Esophagus (tissue), 2 donors: ENCODE data around the gene MYH8. TPM values are rescaled to one million over a fixed set of nuclear protein-coding genes. Genes with fewer than 3 reads are reported as not detected.

Source experiments
- H3K27ac ChIP-seq, 2 donors: one replicate each; pipeline ENCODE4 v1.5.1; 2013; ENCODE audit warnings: low read depth in 2 of 2, mild to moderate bottlenecking in 2 of 2, inconsistent platforms in 1 of 2, low read length in 1 of 2, moderate library complexity in 1 of 2
- H3K27me3 ChIP-seq, 2 donors: one replicate each; pipeline ENCODE4 v1.6.1; 2013; ENCODE audit warnings: low read length in 2 of 2, control low read depth in 1 of 2, mild to moderate bottlenecking in 1 of 2; ENCODE audit not compliant: insufficient read depth in 2 of 2, control insufficient read depth in 1 of 2
- H3K36me3 ChIP-seq, 2 donors: one replicate each; pipeline ENCODE4 v1.6.1; 2013; ENCODE audit warnings: low read length in 1 of 2; ENCODE audit not compliant: control insufficient read depth in 2 of 2, insufficient read depth in 2 of 2
- H3K4me1 ChIP-seq, 2 donors: one replicate each; pipeline ENCODE4 v1.6.1; 2013; ENCODE audit warnings: low read length in 1 of 2; ENCODE audit not compliant: control insufficient read depth in 2 of 2, insufficient read depth in 2 of 2
- H3K4me3 ChIP-seq, 2 donors: one replicate each; pipeline ENCODE4 v1.5.1; 2013; ENCODE audit warnings: low read length in 2 of 2, mild to moderate bottlenecking in 2 of 2, low read depth in 1 of 2, moderate library complexity in 1 of 2
- H3K9me3 ChIP-seq, 2 donors: one replicate each; pipeline ENCODE4 v1.6.1; 2013; ENCODE audit warnings: mild to moderate bottlenecking in 2 of 2, low read depth in 1 of 2, low read length in 1 of 2, moderate library complexity in 1 of 2; ENCODE audit not compliant: control insufficient read depth in 2 of 2, insufficient read depth in 1 of 2
- WGBS, 2 donors: extraction: QIAGEN DNeasy Blood & Tissue Kit; methylation state at CpG; one replicate each; pipeline ENCODE4 v1.1.7; 2013; 5-methylcytosine and 5-hydroxymethylcytosine counted together
- polyA plus RNA-seq, 2 donors: library from polyadenylated mRNA; stranded (reverse); fragments of 200-250 nt; gene quantifications; one replicate each; pipeline ENCODE4 v1.2.3, GENCODE V29; 2013
- donor health status: healthy with polysubstance abuse.
- donor health status: Bipolar disorder and iron deficiency.

Gene MYH8
- not detected for polyA plus RNA-seq

DNA sequence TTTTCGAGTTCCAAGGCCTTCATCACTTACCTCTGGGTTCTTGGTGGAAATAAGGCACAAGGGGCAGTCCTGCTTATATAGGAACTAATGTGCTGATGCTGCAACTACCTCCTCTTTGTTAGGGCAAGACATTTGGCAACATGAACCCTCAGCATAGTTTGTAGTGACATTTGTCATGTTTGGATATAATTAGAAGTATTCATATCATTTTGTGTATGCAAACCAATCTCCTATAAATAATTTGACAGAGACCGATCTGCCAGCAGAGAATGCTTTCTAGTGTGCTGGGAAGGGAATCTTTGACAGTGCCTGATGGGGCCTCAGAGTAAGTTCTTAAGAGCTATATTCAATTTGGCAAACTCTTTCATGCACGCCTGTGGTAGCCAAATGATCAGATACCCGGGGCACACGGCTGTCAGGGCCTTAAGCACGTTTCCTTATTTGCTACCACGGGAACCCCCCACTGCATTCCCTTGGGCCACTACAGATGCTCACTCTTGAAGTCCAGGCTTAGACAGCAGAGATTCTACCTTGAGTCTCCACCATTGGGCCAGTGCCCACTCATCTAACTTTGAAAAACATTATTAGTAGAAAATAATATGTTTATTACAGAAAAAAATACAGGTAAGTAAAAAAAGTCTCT is at the start of gene MYH8:
TSS of gene MYH8 (minus strand) at position 51 of the 643 bp plus-strand sequence. CDS start 1,723 bp downstream, outside the sequence.
- Histone ChIP-seq H3K4me3 (peak within 1 kb of the TSS in 1 of 2 donors; percentile 11), H3K4me1 (no peaks in the 10 kb centered on the region), H3K9me3 (no peaks in the 10 kb centered on the region), H3K36me3 (no peaks in the 10 kb centered on the region), H3K27me3 (no peaks in the 10 kb centered on the region), H3K27ac (no peak within 1 kb of the TSS)
- 74 to 77% methylated on average over 7 of the region's 7 CpGs for WGBS, 2 donors

- H3K27ac ChIP-seq: no peak within 1 kb of the TSS
These were observed 47.7 kb upstream of the MYH8 start, which contains the start of gene MYH4 for GRCh38 chr17:10469459-10469858. Gene MYH4 (minus strand): TSS chr17:10469559. CDS start chr17:10466745, 2,814 bp downstream.

GRCh38 chr17:10463402-10463801 is 41.7 kb upstream of the MYH8 start:
- no peak overlapping the region for H3K27ac ChIP-seq
- 73 to 79% methylated on average over 4 of the region's 4 CpGs for WGBS, 2 donors
- no peaks in the 10 kb centered on the region for H3K36me3 ChIP-seq
- no peaks in the 10 kb centered on the region for H3K27me3 ChIP-seq
- no peak overlapping the region for H3K4me3 ChIP-seq
- no peaks in the 10 kb centered on the region for H3K4me1 ChIP-seq
- H3K9me3 ChIP-seq: no peaks in the 10 kb centered on the region

More at GRCh38 chr17:10469459-10469858, 47.7 kb upstream of the MYH8 start, which contains the start of gene MYH4:
- Histone ChIP-seq H3K4me1 (no peaks in the 10 kb centered on the region), H3K36me3 (no peaks in the 10 kb centered on the region), H3K4me3 (no peak within 1 kb of the TSS), H3K9me3 (no peaks in the 10 kb centered on the region), H3K27me3 (no peaks in the 10 kb centered on the region)
- 56 to 61% methylated on average over 1 of the region's 1 CpG for whole genome bisulfite sequencing, 2 donors

DNA sequence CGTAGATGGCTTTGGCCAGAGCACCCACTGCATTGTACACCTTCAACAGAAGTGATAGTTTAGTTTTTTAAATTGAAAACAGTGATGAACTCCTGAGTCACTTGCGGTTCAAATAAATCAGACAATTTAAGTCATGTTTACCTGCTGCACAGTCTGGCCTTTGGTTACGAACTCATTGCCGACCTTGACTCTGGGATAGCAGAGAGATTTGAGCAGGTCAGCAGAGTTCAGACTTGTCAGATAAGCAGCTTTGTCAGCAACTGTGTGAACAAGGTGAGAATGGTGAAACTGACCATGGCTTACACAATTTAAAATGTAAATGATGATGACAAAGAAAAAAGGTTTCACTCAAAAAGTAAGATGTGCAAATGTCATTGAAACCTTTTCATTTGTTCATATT is 38.3 kb upstream of the MYH8 start:
- Histone ChIP-seq H3K27ac (no peak overlapping the region), H3K27me3 (no peaks in the 10 kb centered on the region), H3K4me3 (no peak overlapping the region), H3K4me1 (no peaks in the 10 kb centered on the region), H3K36me3 (no peaks in the 10 kb centered on the region), H3K9me3 (no peaks in the 10 kb centered on the region)
- 55 to 60% methylated on average over 4 of the region's 4 CpGs for WGBS, 2 donors

- WGBS, 2 donors: 38 to 42% methylated on average over 3 of the region's 3 CpGs
- H3K36me3 ChIP-seq: no peaks in the 10 kb centered on the region
These were observed 37.0 kb upstream of the MYH8 start for GRCh38 chr17:10458701-10459100.

DNA sequence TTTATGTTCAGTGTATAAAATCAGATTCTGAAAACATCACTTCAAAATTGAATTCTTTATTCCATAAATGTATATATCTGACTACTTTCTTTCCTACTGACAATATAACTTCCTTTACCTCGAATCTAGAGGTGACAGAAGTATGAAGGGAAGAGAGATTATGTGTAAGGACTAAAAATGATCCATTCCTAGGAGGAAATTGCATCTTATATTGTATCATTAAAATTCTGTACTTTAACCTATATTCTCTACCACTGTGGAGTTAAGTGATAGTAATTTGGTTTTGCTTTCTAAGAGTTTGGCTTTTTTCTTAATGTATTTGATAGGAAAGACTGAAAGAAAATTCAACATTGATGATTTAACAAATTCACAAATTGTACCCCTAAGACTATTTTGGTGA is 36.2 kb upstream of the MYH8 start:
- Histone ChIP-seq H3K27ac (no peak overlapping the region), H3K4me1 (no peaks in the 10 kb centered on the region), H3K36me3 (no peaks in the 10 kb centered on the region), H3K9me3 (no peaks in the 10 kb centered on the region), H3K27me3 (no peaks in the 10 kb centered on the region), H3K4me3 (no peak overlapping the region)
- 10 to 17% methylated on average over 1 of the region's 1 CpG for WGBS, 2 donors

More at GRCh38 chr17:10458701-10459100, 37.0 kb upstream of the MYH8 start:
- no peaks in the 10 kb centered on the region for H3K27me3 ChIP-seq
- H3K4me1 ChIP-seq: no peaks in the 10 kb centered on the region
- H3K27ac ChIP-seq: no peak overlapping the region
- no peaks in the 10 kb centered on the region for H3K9me3 ChIP-seq
- H3K4me3 ChIP-seq: no peak overlapping the region

GRCh38 chr17:10447026-10447931 is 25.5 kb upstream of the MYH8 start:
- Histone ChIP-seq H3K9me3 (no peaks in the 10 kb centered on the region), H3K36me3 (no peaks in the 10 kb centered on the region), H3K27ac (no peak overlapping the region), H3K4me3 (no peak overlapping the region), H3K27me3 (no peaks in the 10 kb centered on the region), H3K4me1 (no peaks in the 10 kb centered on the region)
- 60 to 68% methylated on average over 7 of the region's 7 CpGs for WGBS, 2 donors

GRCh38 chr17:10439816-10440215 is 18.1 kb upstream of the MYH8 start:
- Histone ChIP-seq H3K4me1 (no peaks in the 10 kb centered on the region), H3K4me3 (no peak overlapping the region), H3K9me3 (no peaks in the 10 kb centered on the region), H3K36me3 (no peaks in the 10 kb centered on the region), H3K27me3 (no peaks in the 10 kb centered on the region), H3K27ac (no peak overlapping the region)
- 49 to 75% methylated on average over 1 of the region's 1 CpG for WGBS, 2 donors

DNA sequence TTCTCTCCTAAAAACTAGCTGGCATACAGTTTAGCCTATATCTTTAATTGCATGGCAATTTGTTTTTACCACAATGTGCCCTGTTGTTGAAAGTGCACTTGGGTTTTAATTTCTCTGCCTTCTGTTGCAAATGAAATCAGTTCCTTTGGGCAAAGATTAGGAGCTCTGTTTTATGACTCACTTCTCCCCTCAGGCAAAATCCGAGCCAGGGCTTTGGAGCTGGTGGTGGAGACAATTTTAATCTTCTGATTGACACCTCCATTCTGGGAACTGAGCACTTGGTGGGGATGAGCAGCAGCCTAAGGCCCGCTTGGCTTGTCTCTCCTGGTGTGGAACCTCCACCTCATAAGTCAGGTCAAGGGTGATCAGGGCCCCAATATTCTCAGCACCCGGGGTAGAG is 13.3 kb upstream of the MYH8 start:
- H3K9me3 ChIP-seq: no peaks in the 10 kb centered on the region
- H3K27me3 ChIP-seq: no peaks in the 10 kb centered on the region
- no peaks in the 10 kb centered on the region for H3K4me1 ChIP-seq
- 58 to 66% methylated on average over 3 of the region's 3 CpGs for WGBS, 2 donors
- H3K36me3 ChIP-seq: no peaks in the 10 kb centered on the region
- no peak overlapping the region for H3K27ac ChIP-seq
- H3K4me3 ChIP-seq: no peak overlapping the region
